GM20000 (cell line): ENCODE results near the gene VSIG10L2.

ENCODE experiments used
- DNase-seq: peaks from one replicate; pipeline ENCODE4 v3.0.0; 2012; ENCODE audit warnings: low spot score
- CTCF ChIP-seq: IDR thresholded peaks from 2 replicates; pipeline ENCODE4 v1.5.1; 2012; ENCODE audit warnings: mild to moderate bottlenecking, control low read depth; ENCODE audit errors: extremely low read depth, missing control alignments

Gene VSIG10L2

GRCh38 chr11:125950178-125950490, 4.3 kb downstream of the VSIG10L2 start:
- TF ChIP-seq CTCF = no peak
- DNase-seq = no peak

GRCh38 chr11:125950696-125951651, 5.1 kb downstream of the VSIG10L2 start:
- no peak for TF ChIP-seq CTCF
- DNase-seq = no peak

- no peak for TF ChIP-seq CTCF
- no peak for DNase-seq
Measured at GRCh38 chr11:125951731-125952130, 5.9 kb downstream of the VSIG10L2 start.

- no peak for TF ChIP-seq CTCF
- no peak for DNase-seq
Measured at GRCh38 chr11:125952559-125952958, 6.7 kb downstream of the VSIG10L2 start.

GRCh38 chr11:125952973-125953372, 7.1 kb downstream of the VSIG10L2 start:
- no peak for DNase-seq
- TF ChIP-seq CTCF = no peak

- TF ChIP-seq CTCF = no peak
- no peak for DNase-seq
Measured at GRCh38 chr11:125953401-125953935, 7.6 kb downstream of the VSIG10L2 start.

- TF ChIP-seq CTCF = no peak
- DNase-seq = no peak
Measured at GRCh38 chr11:125954123-125954944, 8.5 kb downstream of the VSIG10L2 start.
